K562 (cell line): Measurements from ENCODE around the gene U2SURP. TPM values are rescaled to one million over a fixed set of nuclear protein-coding genes. Genes with fewer than 3 reads are reported as not detected.
A peak's percentile ranks its signal among the peaks of the same experiment; 100 is the strongest.

Experiments used
- ATAC-seq: fragments of 200-7000 bp; cut with Tn5 transposase; 3 replicates; pipeline ENCODE4 v1.9.1; 2020; ENCODE audit warnings: moderate library complexity
- BruUV-seq: library from RNA; stranded (reverse); fragments of 400-500 nt; replicated peaks from 2 replicates; lab custom pipeline; 2021; lab: Mats Ljungman, UMichigan
- CTCF ChIA-PET: fragments of 300-600 bp; formaldehyde crosslinking; extraction: SDS; loops from one replicate; lab custom pipeline; 2021; ENCODE audit warnings: low intra/inter-chr PET ratio; lab: Yijun Ruan, JAX
- POLR2A ChIA-PET: fragments of 300-600, 350-650 bp; sonication (Branson Sonifier 250); formaldehyde crosslinking; extraction: SDS; loops from one replicate; lab custom pipeline; 2021; ENCODE audit warnings: antibody characterized with exemption, inconsistent platforms; lab: Yijun Ruan, JAX
- DNase-seq, 4 experiments: peaks; one replicate each; pipeline versions ENCODE4 v3.0.0 to v3.0.0-alpha.2; 2011 to 2018; ENCODE audit warnings: low spot score in 3 of 4, mixed read lengths in 3 of 4; ENCODE audit errors: extremely low read depth in 1 of 4
- FAIRE-seq: peaks from 2 replicates; lab custom pipeline; 2011; peaks lifted over from hg19 to GRCh38; lab: Jason Lieb, UNC
- H2AFZ ChIP-seq: 2 replicates; pipeline ENCODE4 v1.6.0; 2011; ENCODE audit warnings: low read depth, low read length, control low read depth, inconsistent platforms
- H3K27ac ChIP-seq: fragments of 200-600 bp; 3 replicates; pipeline ENCODE4 v1.8.0; 2011; ENCODE audit warnings: low read depth, mild to moderate bottlenecking, control low read depth, inconsistent platforms, low read length, moderate library complexity, mixed read lengths; ENCODE audit errors: extremely low read depth
- H3K27me3 ChIP-seq, 2 experiments: fragments of 300-600 bp in 1 of 2; 2 replicates in 1 of 2; 3 replicates in 1 of 2; pipeline versions ENCODE4 v1.6.0 to v1.8.0; 2011; ENCODE audit warnings: inconsistent platforms in 2 of 2, low read length in 2 of 2, mild to moderate bottlenecking in 1 of 2, mixed read lengths in 1 of 2, moderate library complexity in 1 of 2; ENCODE audit not compliant: control insufficient read depth in 2 of 2, insufficient read depth in 2 of 2
- H3K36me3 ChIP-seq: fragments of 300-600 bp; 3 replicates; pipeline ENCODE4 v1.8.0; 2011; ENCODE audit warnings: mild to moderate bottlenecking, low read length, inconsistent platforms; ENCODE audit not compliant: control insufficient read depth, insufficient read depth
- H3K4me1 ChIP-seq, 2 experiments: fragments of 200-600 bp in 1 of 2; replicated peaks in 1 of 2; 2 replicates in 1 of 2; 3 replicates in 1 of 2; pipeline versions ENCODE4 v1.5.1 to v1.8.0; 2011; ENCODE audit warnings: inconsistent platforms in 2 of 2, low read length in 2 of 2, mild to moderate bottlenecking in 1 of 2, mixed read lengths in 1 of 2, moderate library complexity in 1 of 2; ENCODE audit not compliant: control insufficient read depth in 2 of 2, insufficient read depth in 2 of 2
- H3K4me2 ChIP-seq: 2 replicates; pipeline ENCODE4 v1.6.1; 2011; ENCODE audit warnings: low read length, control low read depth, inconsistent platforms, mixed read lengths; ENCODE audit not compliant: insufficient read depth
- H3K4me3 ChIP-seq: fragments of 200-600 bp; sonication (generic), shearing (Covaris generic); 2 replicates; pipeline ENCODE4 v1.5.1; 2016; ENCODE audit warnings: control low read depth, inconsistent platforms
- H3K79me2 ChIP-seq: fragments of 200-600 bp; 3 replicates; pipeline ENCODE4 v1.8.0; 2011; ENCODE audit warnings: low read length, inconsistent platforms; ENCODE audit not compliant: control insufficient read depth, insufficient read depth
- H3K9ac ChIP-seq, 2 experiments: 2 replicates each; pipeline versions ENCODE4 v1.6.0 to v1.6.1; 2011; ENCODE audit warnings: low read depth in 2 of 2, low read length in 2 of 2, control low read depth in 1 of 2, inconsistent platforms in 1 of 2, mild to moderate bottlenecking in 1 of 2, mixed read lengths in 1 of 2; ENCODE audit not compliant: insufficient read depth in 1 of 2
- H3K9me1 ChIP-seq: one replicate; pipeline ENCODE4 v1.6.0; 2011; ENCODE audit warnings: inconsistent platforms, mild to moderate bottlenecking, low read length, moderate library complexity; ENCODE audit not compliant: control insufficient read depth, insufficient read depth
- H3K9me3 ChIP-seq: replicated peaks from 2 replicates; pipeline ENCODE4 v1.5.1; 2011; ENCODE audit warnings: low read depth, low read length, inconsistent platforms; ENCODE audit not compliant: control insufficient read depth, insufficient read depth
- H4K20me1 ChIP-seq: replicated peaks from 2 replicates; pipeline ENCODE4 v1.6.1; 2011; ENCODE audit warnings: low read length, inconsistent platforms, mixed read lengths; ENCODE audit not compliant: control insufficient read depth, insufficient read depth
- ATF7 ChIP-seq: fragments of 450-650 bp; IDR thresholded peaks from 2 replicates; pipeline ENCODE4 v1.7.1; 2014; ENCODE audit warnings: mild to moderate bottlenecking, moderate library complexity
- HMG20B ChIP-seq: fragments of 250-450 bp; sonication (Bioruptor Pico); IDR thresholded peaks from 2 replicates; pipeline ENCODE4 v1.5.0; 2021; ENCODE audit warnings: mild to moderate bottlenecking
- RBM17 ChIP-seq: fragments of 200-400 bp; formaldehyde crosslinking; IDR thresholded peaks from 2 replicates; pipeline ENCODE4 v1.6.1; 2017; ENCODE audit warnings: low read depth, mild to moderate bottlenecking, low read length, borderline replicate concordance
- WGBS: fragments of 100-300 bp; shearing (Covaris generic); methylation state at CpG from one replicate; pipeline ENCODE4 v1.1.6; 2016; ENCODE audit warnings: low coverage, mixed read lengths; ENCODE audit not compliant: insufficient coverage; ENCODE audit errors: missing lambda C conversion rate; 5-methylcytosine and 5-hydroxymethylcytosine counted together
- in situ Hi-C: fragments of 300-500 bp; cut with MboI; formaldehyde crosslinking; loops from 4 replicates; pipeline ENCODE4 v1.15.0; 2018; ENCODE audit warnings: inconsistent platforms, mixed read lengths
- intact Hi-C: fragments of 100-400 bp; cut with micrococcal nuclease; formaldehyde crosslinking; loops from 2 replicates; pipeline ENCODE4 v1.14.2; 2022
- polyA plus RNA-seq, 8 experiments: library from polyadenylated mRNA; depleted of rRNA in 4 of 8; stranded (reverse) in 5 of 8; unstranded in 3 of 8; fragments of >200 nt; fragmentation: Nextera tagmentation in 2 of 8; fragmentation: Illumina TruSeq in 1 of 8; extraction: Ambion mirVana in 2 of 8; extraction: Trizol in 1 of 8; gene quantifications; 2 replicates each; pipeline versions ENCODE4 v1.2.1 to v1.2.3, GENCODE V29; 2011 to 2014; ENCODE audit warnings: inconsistent platforms in 1 of 8, missing spikeins in 1 of 8
- total RNA-seq, 7 experiments: library from RNA; depleted of rRNA in 6 of 7; stranded (reverse); fragments of >200 nt in 6 of 7; fragmentation: Illumina TruSeq in 2 of 7; extraction: Trizol in 2 of 7; gene quantifications; 2 replicates each; pipeline versions ENCODE4 v1.2.1 to v1.2.3, GENCODE V29; 2011 to 2021; ENCODE audit warnings: low replicate concordance in 1 of 7

U2SURP gene
- total and polyA plus RNA-seq, 9 of the 15 experiments (the other 6 are each of a cell fraction or from before 2014, with no cell fraction given), result 128 to 322 (median 191) TPM

- no peak for TF ChIP-seq RBM17
Observed at GRCh38 chr3:143084856-143085731, 83.7 kb downstream of the U2SURP start (continued).

GRCh38 chr3:143088835-143089234 is 87.5 kb downstream of the U2SURP start:
- no peak overlapping the region for H3K27ac ChIP-seq
- CTCF ChIA-PET, result no interaction called here
- no peaks in the 10 kb centered on the region for H3K9me3 ChIP-seq
- no peaks in the 10 kb centered on the region for H3K27me3 ChIP-seq
- H2AFZ ChIP-seq, result peak overlapping the region; percentile 46; the same call in 1 of the 2 replicates
- TF ChIP-seq HMG20B (CRISPR knock-in tag), result no peak
- TF ChIP-seq ATF7, result peak; percentile 37; the same call in 1 of the 2 replicates
- TF ChIP-seq, all 486 proteins: peak for 1
- Histone ChIP-seq H3K79me2 (no peaks in the 10 kb centered on the region), H3K4me1 (peaks cover 11 to 23% of the 10 kb centered on the region in 2 experiments; a peak in 4 of 5 replicates), H3K36me3 (no peaks in the 10 kb centered on the region), H3K4me3 (no peak overlapping the region), H4K20me1 (no peaks in the 10 kb centered on the region), H3K9ac (no peak overlapping the region), H3K4me2 (no peak overlapping the region), H3K9me1 (no peaks in the 10 kb centered on the region)
- 13% methylated on average over 1 of the region's 1 CpG for WGBS
- DNase-seq (no peak), ATAC-seq (no peak), FAIRE-seq (no peak)
- in situ Hi-C loops (no loop called here), intact Hi-C loops (no loop called here)
- no TSS peak for BruUV-seq
- POLR2A ChIA-PET, result no interaction called here
